GM12892 (cell line): ENCODE data around the gene RAB6A.

ENCODE experiments used
- POLR2A ChIP-seq: IDR thresholded peaks from 2 replicates; pipeline ENCODE4 v1.6.1; 2011; ENCODE audit warnings: low read depth, low read length, control low read depth
- POLR2AphosphoS5 ChIP-seq: IDR thresholded peaks from 2 replicates; pipeline ENCODE4 v1.6.1; 2011; ENCODE audit warnings: low read depth, low read length, control low read depth
- TAF1 ChIP-seq: IDR thresholded peaks from 2 replicates; pipeline ENCODE4 v1.6.1; 2011; ENCODE audit warnings: low read depth, mild to moderate bottlenecking, control low read depth, low read length, borderline replicate concordance

GRCh38 chr11:73795925-73796632 lies 35.2 kb upstream of the RAB6A start:
- TF ChIP-seq TAF1 (no peak), POLR2AphosphoS5 (no peak), POLR2A (no peak)
